K562 (cell line): Measurements from ENCODE around the gene CRLF1. TPM values are rescaled to one million over a fixed set of nuclear protein-coding genes. Genes with fewer than 3 reads are reported as not detected.
A peak's percentile ranks its signal among the peaks of the same experiment; 100 is the strongest.

ENCODE experiments used
- ATAC-seq: fragments of 200-7000 bp; cut with Tn5 transposase; 3 replicates; pipeline ENCODE4 v1.9.1; 2020; ENCODE audit warnings: moderate library complexity
- BruUV-seq: library from RNA; stranded (reverse); fragments of 400-500 nt; replicated peaks from 2 replicates; lab custom pipeline; 2021; lab: Mats Ljungman, UMichigan
- CTCF ChIA-PET: fragments of 300-600 bp; formaldehyde crosslinking; extraction: SDS; loops from one replicate; lab custom pipeline; 2021; ENCODE audit warnings: low intra/inter-chr PET ratio; lab: Yijun Ruan, JAX
- POLR2A ChIA-PET: fragments of 300-600, 350-650 bp; sonication (Branson Sonifier 250); formaldehyde crosslinking; extraction: SDS; loops from one replicate; lab custom pipeline; 2021; ENCODE audit warnings: antibody characterized with exemption, inconsistent platforms; lab: Yijun Ruan, JAX
- DNase-seq, 4 experiments: peaks; one replicate each; pipeline versions ENCODE4 v3.0.0 to v3.0.0-alpha.2; 2011 to 2018; ENCODE audit warnings: low spot score in 3 of 4, mixed read lengths in 3 of 4; ENCODE audit errors: extremely low read depth in 1 of 4
- FAIRE-seq: peaks from 2 replicates; lab custom pipeline; 2011; peaks lifted over from hg19 to GRCh38; lab: Jason Lieb, UNC
- H2AFZ ChIP-seq: 2 replicates; pipeline ENCODE4 v1.6.0; 2011; ENCODE audit warnings: low read depth, low read length, control low read depth, inconsistent platforms
- H3K27ac ChIP-seq: fragments of 200-600 bp; 3 replicates; pipeline ENCODE4 v1.8.0; 2011; ENCODE audit warnings: low read depth, mild to moderate bottlenecking, control low read depth, inconsistent platforms, low read length, moderate library complexity, mixed read lengths; ENCODE audit errors: extremely low read depth
- H3K27me3 ChIP-seq, 2 experiments: fragments of 300-600 bp in 1 of 2; 2 replicates in 1 of 2; 3 replicates in 1 of 2; pipeline versions ENCODE4 v1.6.0 to v1.8.0; 2011; ENCODE audit warnings: inconsistent platforms in 2 of 2, low read length in 2 of 2, mild to moderate bottlenecking in 1 of 2, mixed read lengths in 1 of 2, moderate library complexity in 1 of 2; ENCODE audit not compliant: control insufficient read depth in 2 of 2, insufficient read depth in 2 of 2
- H3K36me3 ChIP-seq: fragments of 300-600 bp; 3 replicates; pipeline ENCODE4 v1.8.0; 2011; ENCODE audit warnings: mild to moderate bottlenecking, low read length, inconsistent platforms; ENCODE audit not compliant: control insufficient read depth, insufficient read depth
- H3K4me1 ChIP-seq, 2 experiments: fragments of 200-600 bp in 1 of 2; replicated peaks in 1 of 2; 2 replicates in 1 of 2; 3 replicates in 1 of 2; pipeline versions ENCODE4 v1.5.1 to v1.8.0; 2011; ENCODE audit warnings: inconsistent platforms in 2 of 2, low read length in 2 of 2, mild to moderate bottlenecking in 1 of 2, mixed read lengths in 1 of 2, moderate library complexity in 1 of 2; ENCODE audit not compliant: control insufficient read depth in 2 of 2, insufficient read depth in 2 of 2
- H3K4me2 ChIP-seq: 2 replicates; pipeline ENCODE4 v1.6.1; 2011; ENCODE audit warnings: low read length, control low read depth, inconsistent platforms, mixed read lengths; ENCODE audit not compliant: insufficient read depth
- H3K4me3 ChIP-seq: fragments of 200-600 bp; sonication (generic), shearing (Covaris generic); 2 replicates; pipeline ENCODE4 v1.5.1; 2016; ENCODE audit warnings: control low read depth, inconsistent platforms
- H3K79me2 ChIP-seq: fragments of 200-600 bp; 3 replicates; pipeline ENCODE4 v1.8.0; 2011; ENCODE audit warnings: low read length, inconsistent platforms; ENCODE audit not compliant: control insufficient read depth, insufficient read depth
- H3K9ac ChIP-seq, 2 experiments: 2 replicates each; pipeline versions ENCODE4 v1.6.0 to v1.6.1; 2011; ENCODE audit warnings: low read depth in 2 of 2, low read length in 2 of 2, control low read depth in 1 of 2, inconsistent platforms in 1 of 2, mild to moderate bottlenecking in 1 of 2, mixed read lengths in 1 of 2; ENCODE audit not compliant: insufficient read depth in 1 of 2
- H3K9me1 ChIP-seq: one replicate; pipeline ENCODE4 v1.6.0; 2011; ENCODE audit warnings: inconsistent platforms, mild to moderate bottlenecking, low read length, moderate library complexity; ENCODE audit not compliant: control insufficient read depth, insufficient read depth
- H3K9me3 ChIP-seq: replicated peaks from 2 replicates; pipeline ENCODE4 v1.5.1; 2011; ENCODE audit warnings: low read depth, low read length, inconsistent platforms; ENCODE audit not compliant: control insufficient read depth, insufficient read depth
- H4K20me1 ChIP-seq: replicated peaks from 2 replicates; pipeline ENCODE4 v1.6.1; 2011; ENCODE audit warnings: low read length, inconsistent platforms, mixed read lengths; ENCODE audit not compliant: control insufficient read depth, insufficient read depth
- ARHGAP35 ChIP-seq: fragments of 450-650 bp; IDR thresholded peaks from 2 replicates; pipeline ENCODE4 v1.6.1; 2018; ENCODE audit not compliant: partially characterized antibody
- CBFA2T3 ChIP-seq: fragments of 450-650 bp; IDR thresholded peaks from 2 replicates; pipeline ENCODE4 v1.6.1; 2017
- CBX1 ChIP-seq: sonication (generic); IDR thresholded peaks from 2 replicates; pipeline ENCODE4 v1.6.1; 2016; ENCODE audit warnings: antibody characterized with exemption, low read depth, mild to moderate bottlenecking
- CREB5 ChIP-seq: fragments of 250-450 bp; sonication (Bioruptor Pico); IDR thresholded peaks from 2 replicates; pipeline ENCODE4 v1.5.0; 2020; ENCODE audit warnings: mild to moderate bottlenecking
- HOMEZ ChIP-seq: fragments of 250-450 bp; sonication (Bioruptor Pico); IDR thresholded peaks from 2 replicates; pipeline ENCODE4 v1.4.0; 2020; ENCODE audit warnings: mild to moderate bottlenecking, moderate library complexity
- KDM4B ChIP-seq, 2 experiments: fragments of 450-650 bp in 1 of 2; sonication (generic) in 1 of 2; IDR thresholded peaks; 2 replicates each; pipeline ENCODE4 v1.6.1; 2016 to 2017; ENCODE audit warnings: borderline replicate concordance in 2 of 2, antibody characterized with exemption in 1 of 2, low read depth in 1 of 2, mild to moderate bottlenecking in 1 of 2
- L3MBTL2 ChIP-seq: fragments of 450-650 bp; IDR thresholded peaks from 2 replicates; pipeline ENCODE4 v1.6.1; 2016; ENCODE audit warnings: mild to moderate bottlenecking, moderate library complexity
- NCOA1 ChIP-seq: fragments of 450-650 bp; IDR thresholded peaks from 2 replicates; pipeline ENCODE4 v1.6.1; 2016; ENCODE audit warnings: low read depth
- NFE2 ChIP-seq: IDR thresholded peaks from 2 replicates; pipeline ENCODE4 v1.6.1; 2014; ENCODE audit warnings: antibody characterized with exemption, low read depth
- PKNOX1 ChIP-seq: fragments of 450-650 bp; IDR thresholded peaks from 2 replicates; pipeline ENCODE4 v1.6.1; 2016
- POLR2A ChIP-seq: fragments of 450-650 bp; conservative IDR thresholded peaks from 2 replicates; pipeline ENCODE4 v1.6.1; 2016
- POLR2G ChIP-seq: fragments of 200-400 bp; formaldehyde crosslinking; IDR thresholded peaks from 2 replicates; pipeline ENCODE4 v1.6.1; 2017; ENCODE audit warnings: low read depth, mild to moderate bottlenecking, antibody characterized with exemption, low read length, moderate library complexity
- SMARCE1 ChIP-seq: fragments of 450-650 bp; IDR thresholded peaks from 2 replicates; pipeline ENCODE4 v1.7.1; 2016; ENCODE audit warnings: mild to moderate bottlenecking
- SREBF2 ChIP-seq: sonication (generic); formaldehyde crosslinking; IDR thresholded peaks from 2 replicates; pipeline ENCODE4 v1.4.0; 2020; ENCODE audit warnings: mild to moderate bottlenecking, missing genetic modification reagents
- TFAP4 ChIP-seq: sonication (generic); formaldehyde crosslinking; IDR thresholded peaks from 2 replicates; pipeline ENCODE4 v1.8.0; 2022; ENCODE audit warnings: missing genetic modification reagents, mild to moderate bottlenecking, moderate library complexity, borderline replicate concordance
- USF1 ChIP-seq: sonication (generic); formaldehyde crosslinking; IDR thresholded peaks from 2 replicates; pipeline ENCODE4 v1.9.0; 2022; ENCODE audit warnings: mild to moderate bottlenecking, missing genetic modification reagents
- ZNF24 ChIP-seq: fragments of 450-650 bp; IDR thresholded peaks from 2 replicates; pipeline ENCODE4 v1.6.1; 2016
- ZNF830 ChIP-seq: fragments of 250-450 bp; sonication (Bioruptor Pico); IDR thresholded peaks from 2 replicates; pipeline ENCODE4 v1.5.0; 2021; ENCODE audit warnings: mild to moderate bottlenecking
- WGBS: fragments of 100-300 bp; shearing (Covaris generic); methylation state at CpG from one replicate; pipeline ENCODE4 v1.1.6; 2016; ENCODE audit warnings: low coverage, mixed read lengths; ENCODE audit not compliant: insufficient coverage; ENCODE audit errors: missing lambda C conversion rate; 5-methylcytosine and 5-hydroxymethylcytosine counted together
- in situ Hi-C: fragments of 300-500 bp; cut with MboI; formaldehyde crosslinking; loops from 4 replicates; pipeline ENCODE4 v1.15.0; 2018; ENCODE audit warnings: inconsistent platforms, mixed read lengths
- intact Hi-C: fragments of 100-400 bp; cut with micrococcal nuclease; formaldehyde crosslinking; loops from 2 replicates; pipeline ENCODE4 v1.14.2; 2022
- polyA plus RNA-seq, 8 experiments: library from polyadenylated mRNA; depleted of rRNA in 4 of 8; stranded (reverse) in 5 of 8; unstranded in 3 of 8; fragments of >200 nt; fragmentation: Nextera tagmentation in 2 of 8; fragmentation: Illumina TruSeq in 1 of 8; extraction: Ambion mirVana in 2 of 8; extraction: Trizol in 1 of 8; gene quantifications; 2 replicates each; pipeline versions ENCODE4 v1.2.1 to v1.2.3, GENCODE V29; 2011 to 2014; ENCODE audit warnings: inconsistent platforms in 1 of 8, missing spikeins in 1 of 8
- total RNA-seq, 7 experiments: library from RNA; depleted of rRNA in 6 of 7; stranded (reverse); fragments of >200 nt in 6 of 7; fragmentation: Illumina TruSeq in 2 of 7; extraction: Trizol in 2 of 7; gene quantifications; 2 replicates each; pipeline versions ENCODE4 v1.2.1 to v1.2.3, GENCODE V29; 2011 to 2021; ENCODE audit warnings: low replicate concordance in 1 of 7

The CRLF1 gene
- total and polyA plus RNA-seq, 9 of the 15 experiments (the other 6 are each of a cell fraction or from before 2014, with no cell fraction given) = 0.85 to 3.6 (median 1.7) TPM

- no TSS peak for BruUV-seq
- Histone ChIP-seq H3K79me2 (peaks cover 5% of the 10 kb centered on the region; the same call in 1 of the 3 replicates), H3K4me1 (peaks cover 25 to 81% of the 10 kb centered on the region in 2 experiments), H3K27ac (no peak overlapping the region), H3K9ac (peak overlapping the region; percentile 30 to 91; a peak in 3 of 4 replicates), H3K4me3 (peak overlapping the region; percentile 38), H3K36me3 (peaks cover 5% of the 10 kb centered on the region; the same call in 2 of the 3 replicates), H2AFZ (peak overlapping the region; percentile 54), H3K9me1 (no peaks in the 10 kb centered on the region), H4K20me1 (peaks cover 6% of the 10 kb centered on the region; the same call in 1 of the 2 replicates), H3K4me2 (peak overlapping the region; percentile 72), H3K9me3 (no peaks in the 10 kb centered on the region), H3K27me3 (no peaks in the 10 kb centered on the region)
- no peak for DNase-seq
- intact Hi-C loops (loop anchor here (5.0 to 10.0 kb wide), 4 partner anchors 42 to 250 kb away; partner anchors contain the start of gene KLHL26), in situ Hi-C loops (no loop called here)
- ChIA-PET POLR2A (interaction anchor here (0.5 to 1.0 kb wide), 4 partner anchors 10 to 1929 kb away, joined by 3 to 4 read pairs (median 4); no protein-coding TSS in a partner anchor), CTCF (interaction anchor here (0.6 to 1.1 kb wide), 3 partner anchors 81 to 324 kb away, joined by 3 to 4 read pairs (median 3); no protein-coding TSS in a partner anchor)
- FAIRE-seq = no peak
- no peak for ATAC-seq
- 54% methylated on average over 3 of the region's 26 CpGs for WGBS
- TF ChIP-seq CBX1 (no peak), L3MBTL2 (no peak), PKNOX1 (peak; percentile 23; the same call in 1 of the 2 replicates), TFAP4 (CRISPR knock-in tag) (0 out of 2 replicates have a peak, but pooled peaks have one; percentile 1), NCOA1 (no peak), ARHGAP35 (peak; percentile 35), NFE2 (no peak), POLR2G (0 out of 2 replicates have a peak, but pooled peaks have one; percentile 25), CREB5 (CRISPR knock-in tag) (no peak), KDM4B (IDR thresholded peaks at IDR 0.05; ENCODE audit: borderline replicate concordance in 2 of 2, low read depth in 1 of 2) (no peak), SREBF2 (no peak), CBFA2T3 (0 out of 2 replicates have a peak, but pooled peaks have one; percentile 1), SMARCE1 (peak; percentile 3; the same call in 1 of the 2 replicates), ZNF24 (no peak), HOMEZ (no peak), USF1 (CRISPR knock-in tag) (0 out of 2 replicates have a peak, but pooled peaks have one; percentile 20), ZNF830 (CRISPR knock-in tag) (no peak), POLR2A (0 out of 2 replicates have a peak, but pooled peaks have one; percentile 29)
Measured at GRCh38 chr19:18594824-18595373, 11.7 kb downstream of the CRLF1 start.
